ENCODE results near the gene CFAP107. TPM values are rescaled to one million over a fixed set of nuclear protein-coding genes. Genes with fewer than 3 reads are reported as not detected.
A peak's percentile ranks its signal among the peaks of the same experiment; 100 is the strongest.

Gene CFAP107
- total RNA-seq, 6 donors from 2014 or later: 0.76 to 6.2 (median 3.4) TPM; not detected in 1

DNA sequence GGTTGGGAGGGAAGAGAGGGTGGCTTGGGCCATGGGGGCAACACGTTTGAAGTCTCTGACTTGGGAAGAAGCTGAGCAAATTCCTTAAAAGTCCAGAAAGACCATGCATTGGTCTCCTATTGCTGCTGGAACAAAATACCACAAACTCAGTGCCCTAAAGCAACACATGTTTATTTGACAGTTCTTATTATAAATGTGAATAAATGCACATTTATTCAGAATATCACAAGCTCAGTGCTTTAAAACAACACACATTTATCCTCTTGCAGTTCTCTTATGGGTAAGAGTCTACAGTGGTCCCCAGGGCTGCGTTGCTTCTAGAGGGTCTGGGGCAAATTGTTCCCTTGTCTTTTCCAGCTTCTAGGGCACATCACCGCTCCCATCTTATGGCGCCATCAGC lies 17.5 kb downstream of the CFAP107 start:
- Histone ChIP-seq H3K36me3 (no peaks in the 10 kb centered on the region), H3K27ac (no peak overlapping the region), H3K4me1 (no peaks in the 10 kb centered on the region), H3K9me3 (no peaks in the 10 kb centered on the region), H3K27me3 (no peaks in the 10 kb centered on the region), H3K4me3 (no peak overlapping the region)
- ATAC-seq (ENCODE audit: low FRiP score in 2 of 2) (no peak), DNase-seq (no peak)
- WGBS, 2 donors: 69 to 73% methylated on average over 4 of the region's 4 CpGs
- no peak for TF ChIP-seq POLR2A (IDR thresholded peaks at IDR 0.05)
- no peak for TF ChIP-seq EP300 (IDR thresholded peaks at IDR 0.05)
- TF ChIP-seq POLR2AphosphoS5 (IDR thresholded peaks at IDR 0.05): no peak
- TF ChIP-seq, protein P1, sequence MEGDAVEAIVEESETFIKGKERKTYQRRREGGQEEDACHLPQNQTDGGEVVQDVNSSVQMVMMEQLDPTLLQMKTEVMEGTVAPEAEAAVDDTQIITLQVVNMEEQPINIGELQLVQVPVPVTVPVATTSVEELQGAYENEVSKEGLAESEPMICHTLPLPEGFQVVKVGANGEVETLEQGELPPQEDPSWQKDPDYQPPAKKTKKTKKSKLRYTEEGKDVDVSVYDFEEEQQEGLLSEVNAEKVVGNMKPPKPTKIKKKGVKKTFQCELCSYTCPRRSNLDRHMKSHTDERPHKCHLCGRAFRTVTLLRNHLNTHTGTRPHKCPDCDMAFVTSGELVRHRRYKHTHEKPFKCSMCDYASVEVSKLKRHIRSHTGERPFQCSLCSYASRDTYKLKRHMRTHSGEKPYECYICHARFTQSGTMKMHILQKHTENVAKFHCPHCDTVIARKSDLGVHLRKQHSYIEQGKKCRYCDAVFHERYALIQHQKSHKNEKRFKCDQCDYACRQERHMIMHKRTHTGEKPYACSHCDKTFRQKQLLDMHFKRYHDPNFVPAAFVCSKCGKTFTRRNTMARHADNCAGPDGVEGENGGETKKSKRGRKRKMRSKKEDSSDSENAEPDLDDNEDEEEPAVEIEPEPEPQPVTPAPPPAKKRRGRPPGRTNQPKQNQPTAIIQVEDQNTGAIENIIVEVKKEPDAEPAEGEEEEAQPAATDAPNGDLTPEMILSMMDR (IDR thresholded peaks at IDR 0.05): no peak

DNA sequence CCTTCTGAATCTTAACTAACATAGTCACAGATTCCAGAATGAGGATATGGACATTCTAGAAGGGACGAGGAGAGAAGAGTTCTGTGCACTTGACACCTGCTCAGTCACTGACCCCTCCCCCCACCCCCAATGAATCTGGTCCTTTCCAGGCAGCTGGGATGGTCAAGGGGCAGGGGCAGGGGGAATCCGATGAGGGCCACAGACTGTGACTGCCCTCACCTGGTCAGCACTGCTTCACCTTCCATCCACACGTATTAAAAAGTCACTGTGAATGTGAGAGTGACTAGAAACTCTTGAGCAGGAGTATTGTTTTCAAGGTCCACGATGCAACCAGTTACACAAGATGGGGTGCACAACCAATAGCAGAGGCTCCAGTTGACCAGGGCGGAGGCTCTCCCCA lies 18.0 kb downstream of the CFAP107 start:
- H3K4me1 ChIP-seq: no peaks in the 10 kb centered on the region
- TF ChIP-seq POLR2A (IDR thresholded peaks at IDR 0.05) (no peak), POLR2AphosphoS5 (IDR thresholded peaks at IDR 0.05) (no peak), EP300 (IDR thresholded peaks at IDR 0.05) (no peak)
- TF ChIP-seq, protein P1 (IDR thresholded peaks at IDR 0.05): no peak
- no peaks in the 10 kb centered on the region for H3K27me3 ChIP-seq
- no peak for ATAC-seq (ENCODE audit: low FRiP score in 2 of 2)
- 47 to 62% methylated on average over 4 to 5 of the region's 5 CpGs for WGBS, 2 donors
- no peak for DNase-seq
- no peak overlapping the region for H3K4me3 ChIP-seq
- H3K9me3 ChIP-seq: no peaks in the 10 kb centered on the region
- no peak overlapping the region for H3K27ac ChIP-seq
- H3K36me3 ChIP-seq: no peaks in the 10 kb centered on the region

DNA sequence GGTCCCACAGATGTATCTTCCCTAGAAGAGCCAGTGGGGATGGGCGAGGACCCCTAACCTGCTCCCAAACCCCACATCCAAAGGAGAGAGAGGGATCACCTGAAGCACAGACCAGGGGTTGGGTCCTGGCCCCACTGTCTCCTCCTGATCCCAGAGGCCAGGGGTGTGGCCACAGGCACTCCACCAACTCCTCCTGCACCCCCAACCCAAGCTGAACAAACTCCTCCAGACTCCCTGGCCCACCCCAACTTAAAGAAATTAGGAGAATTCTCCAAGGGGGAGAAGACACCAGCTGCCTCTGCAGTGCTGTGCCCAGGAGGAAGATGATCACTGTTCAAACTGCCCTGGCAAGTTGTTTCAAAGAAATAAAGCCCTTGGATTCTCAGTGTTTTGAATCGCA lies 23.0 kb downstream of the CFAP107 start:
- Histone ChIP-seq H3K4me3 (no peak overlapping the region), H3K36me3 (no peaks in the 10 kb centered on the region), H3K27ac (no peak overlapping the region), H3K4me1 (no peaks in the 10 kb centered on the region), H3K27me3 (no peaks in the 10 kb centered on the region), H3K9me3 (no peaks in the 10 kb centered on the region)
- DNase-seq: no peak
- peak in 1 of 2 donors; percentile 29 for ATAC-seq (ENCODE audit: low FRiP score in 2 of 2)
- 57 to 78% methylated on average over 1 to 2 of the region's 2 CpGs for WGBS, 2 donors
- TF ChIP-seq POLR2AphosphoS5 (IDR thresholded peaks at IDR 0.05): no peak
- no peak for TF ChIP-seq EP300 (IDR thresholded peaks at IDR 0.05)
- no peak for TF ChIP-seq POLR2A (IDR thresholded peaks at IDR 0.05)
- TF ChIP-seq, protein P1 (IDR thresholded peaks at IDR 0.05): no peak

DNA sequence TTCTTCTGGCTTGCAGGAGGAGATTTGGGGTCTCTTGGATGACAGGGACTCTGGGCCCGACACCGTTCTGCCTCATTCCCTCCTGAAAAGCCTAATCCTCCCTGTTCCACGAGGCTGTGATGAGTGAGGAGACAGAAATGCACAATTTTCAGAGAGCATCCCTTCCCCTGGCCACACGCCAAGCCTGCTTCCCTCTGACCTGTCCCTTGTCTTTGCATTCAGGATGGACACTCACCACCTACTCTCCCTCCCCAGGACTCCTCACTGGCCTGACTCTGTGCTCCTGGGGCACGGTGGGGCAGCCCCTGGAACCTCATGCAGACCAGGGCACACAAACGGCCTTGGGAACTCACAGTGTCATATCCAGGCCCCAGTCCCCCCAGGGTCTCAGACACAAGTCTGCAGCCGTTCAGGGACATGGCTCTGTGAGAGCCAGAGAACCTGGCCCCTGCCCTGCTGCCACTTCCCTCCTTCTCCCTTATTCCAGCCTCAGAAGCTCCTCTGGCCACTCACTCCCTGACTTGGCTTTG lies 24.0 kb downstream of the CFAP107 start:
- H3K4me1 ChIP-seq: no peaks in the 10 kb centered on the region
- H3K27ac ChIP-seq: no peak overlapping the region
- no peaks in the 10 kb centered on the region for H3K36me3 ChIP-seq
- no peak overlapping the region for H3K4me3 ChIP-seq
- peak in 1 of 2 donors; percentile 20 for ATAC-seq (ENCODE audit: low FRiP score in 2 of 2)
- H3K27me3 ChIP-seq: no peaks in the 10 kb centered on the region
- no peak for DNase-seq
- 55 to 64% methylated on average over 5 to 7 of the region's 7 CpGs for WGBS, 2 donors
- TF ChIP-seq POLR2A (IDR thresholded peaks at IDR 0.05) (no peak), POLR2AphosphoS5 (IDR thresholded peaks at IDR 0.05) (no peak), EP300 (IDR thresholded peaks at IDR 0.05) (no peak)
- TF ChIP-seq, protein P1 (IDR thresholded peaks at IDR 0.05): no peak
- no peaks in the 10 kb centered on the region for H3K9me3 ChIP-seq

DNA sequence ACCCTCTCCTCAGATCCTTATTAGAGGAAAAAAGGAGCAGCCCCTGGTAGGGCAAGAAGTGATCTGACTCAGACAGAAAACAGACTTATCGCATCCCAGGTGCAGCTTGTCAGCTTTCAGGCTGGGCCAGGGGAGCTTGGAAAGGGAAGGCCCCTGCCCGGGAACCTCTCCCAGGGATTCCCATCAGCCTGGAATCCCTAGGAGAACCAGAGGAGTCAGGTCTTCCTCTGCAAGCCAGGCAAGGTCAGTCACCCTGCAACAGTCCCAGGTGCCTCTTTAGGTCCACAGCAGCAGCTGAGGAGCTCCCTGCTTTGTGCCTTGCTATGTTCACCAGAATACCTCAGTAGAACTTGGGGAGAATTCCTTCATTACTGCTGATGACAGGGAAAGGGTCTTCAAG lies 24.6 kb downstream of the CFAP107 start:
- Histone ChIP-seq H3K4me3 (no peak overlapping the region), H3K9me3 (no peaks in the 10 kb centered on the region), H3K27ac (no peak overlapping the region), H3K27me3 (no peaks in the 10 kb centered on the region), H3K36me3 (no peaks in the 10 kb centered on the region), H3K4me1 (no peaks in the 10 kb centered on the region)
- TF ChIP-seq, protein P1 (IDR thresholded peaks at IDR 0.05): no peak
- TF ChIP-seq POLR2AphosphoS5 (IDR thresholded peaks at IDR 0.05) (no peak), POLR2A (IDR thresholded peaks at IDR 0.05) (no peak), EP300 (IDR thresholded peaks at IDR 0.05) (no peak)
- no peak for ATAC-seq (ENCODE audit: low FRiP score in 2 of 2)
- 100% methylated on average over 1 to 2 of the region's 2 CpGs for WGBS, 2 donors
- DNase-seq: no peak
